Ishikawa (cell line): Measurements from ENCODE around the gene NAV2.

Experiments used
- CEBPB ChIP-seq: IDR thresholded peaks from 2 replicates; pipeline ENCODE4 v1.6.1; 2012
- CREB1 ChIP-seq: IDR thresholded peaks from 2 replicates; pipeline ENCODE4 v1.6.1; 2012; ENCODE audit warnings: low read depth
- EGR1 ChIP-seq: IDR thresholded peaks from 2 replicates; pipeline ENCODE4 v1.6.1; 2012
- EP300 ChIP-seq: IDR thresholded peaks from 2 replicates; pipeline ENCODE4 v1.6.1; 2012; ENCODE audit warnings: borderline replicate concordance
- FOXM1 ChIP-seq: IDR thresholded peaks from 2 replicates; pipeline ENCODE4 v1.6.1; 2012; ENCODE audit warnings: low read depth, borderline replicate concordance
- MAX ChIP-seq: IDR thresholded peaks from 2 replicates; pipeline ENCODE4 v1.6.1; 2012
- NFIC ChIP-seq: IDR thresholded peaks from 2 replicates; pipeline ENCODE4 v1.6.1; 2012
- REST ChIP-seq: IDR thresholded peaks from 2 replicates; pipeline ENCODE4 v1.6.1; 2012; ENCODE audit warnings: low read depth, mild to moderate bottlenecking
- TAF1 ChIP-seq: IDR thresholded peaks from 2 replicates; pipeline ENCODE4 v1.6.1; 2012; ENCODE audit warnings: low read depth, mild to moderate bottlenecking
- TCF12 ChIP-seq: IDR thresholded peaks from 2 replicates; pipeline ENCODE4 v1.6.1; 2012; ENCODE audit warnings: low read depth
- USF1 ChIP-seq: IDR thresholded peaks from 2 replicates; pipeline ENCODE4 v1.6.1; 2012
- YY1 ChIP-seq: IDR thresholded peaks from 2 replicates; pipeline ENCODE4 v1.6.1; 2012; ENCODE audit warnings: low read depth
- ZBTB7A ChIP-seq: IDR thresholded peaks from 2 replicates; pipeline ENCODE4 v1.6.1; 2012; ENCODE audit warnings: low read depth

- TF ChIP-seq MAX, result no peak
- TF ChIP-seq FOXM1, result no peak
- TF ChIP-seq REST, result no peak
- no peak for TF ChIP-seq EP300
- TF ChIP-seq CREB1, result no peak
- no peak for TF ChIP-seq TCF12
- no peak for TF ChIP-seq ZBTB7A
- TF ChIP-seq NFIC, result no peak
- no peak for TF ChIP-seq CEBPB
- no peak for TF ChIP-seq TAF1
- TF ChIP-seq EGR1, result no peak
- TF ChIP-seq YY1, result no peak
- no peak for TF ChIP-seq USF1
Measured at GRCh38 chr11:19786644-19787043, 74.0 kb downstream of the NAV2 start.
